ENCODE data around the gene ARL5C. TPM values are rescaled to one million over a fixed set of nuclear protein-coding genes. Genes with fewer than 3 reads are reported as not detected.

The ARL5C gene, protein sequence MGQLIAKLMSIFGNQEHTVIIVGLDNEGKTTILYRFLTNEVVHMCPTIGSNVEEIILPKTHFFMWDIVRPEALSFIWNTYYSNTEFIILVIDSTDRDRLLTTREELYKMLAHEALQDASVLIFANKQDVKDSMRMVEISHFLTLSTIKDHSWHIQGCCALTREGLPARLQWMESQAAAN
- polyA plus RNA-seq (ENCODE audit: insufficient read length) = not detected

GRCh38 chr17:39165841-39166349 lies at the start of gene ARL5C:
TSS of gene ARL5C (minus strand) at chr17:39166161. CDS start at chr17:39165760, 401 bp downstream.
- no peak for DNase-seq

DNA sequence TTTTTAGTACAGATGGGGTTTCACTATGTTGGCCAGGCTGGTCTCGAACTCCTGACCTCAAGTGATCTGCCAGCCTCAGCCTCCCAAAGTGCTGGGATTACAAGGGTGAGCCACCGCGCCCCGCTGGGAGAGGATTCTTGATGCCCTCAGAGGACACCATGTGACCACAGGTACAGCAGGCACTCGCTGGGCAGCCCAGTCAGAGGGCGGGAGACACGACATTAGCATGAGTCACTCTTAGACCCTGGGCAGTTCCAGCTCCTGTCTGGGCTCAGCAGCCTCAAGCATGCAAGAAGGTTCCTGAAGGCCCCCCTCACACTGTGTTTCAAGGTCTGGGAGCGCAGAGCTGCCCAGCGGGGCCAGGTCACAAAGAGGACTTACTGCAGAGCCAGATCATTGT lies 47.9 kb upstream of the ARL5C start:
- no peak for DNase-seq

DNA sequence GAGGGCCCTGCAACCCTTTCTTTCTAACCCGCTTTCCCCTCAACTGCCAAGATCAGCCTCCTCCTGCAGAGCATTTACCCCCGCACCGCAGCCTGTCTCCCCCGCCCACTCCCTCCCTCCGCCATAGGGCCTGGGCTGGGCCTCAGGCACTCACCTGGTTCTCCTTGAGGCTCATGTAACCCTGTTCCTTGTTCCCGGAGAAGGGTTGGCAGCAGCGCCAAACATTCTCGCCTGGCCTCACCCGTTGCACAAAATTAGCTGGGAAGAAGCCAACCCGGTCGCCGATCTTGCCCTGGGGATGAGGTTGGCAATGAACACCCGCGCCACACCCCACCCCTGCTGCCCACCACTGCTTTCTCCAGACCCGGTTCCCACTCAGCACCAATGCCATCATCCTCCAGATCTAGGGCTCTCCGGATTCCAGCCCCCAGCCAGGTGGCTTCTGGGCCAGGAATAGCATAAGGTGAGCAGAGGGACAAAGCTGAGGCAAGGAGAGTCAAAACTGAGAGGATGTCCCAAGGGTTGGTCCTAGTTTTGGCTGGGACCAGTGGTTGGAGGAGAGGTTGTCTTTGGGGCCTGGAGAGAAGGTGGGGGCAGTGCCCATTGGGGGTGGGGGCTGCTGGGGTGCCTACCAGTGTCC lies 47.0 kb upstream of the ARL5C start:
- DNase-seq = no peak

GRCh38 chr17:39212195-39212810 lies 46.3 kb upstream of the ARL5C start:
- DNase-seq = no peak

GRCh38 chr17:39210093-39210434 lies 44.1 kb upstream of the ARL5C start:
- DNase-seq = no peak

DNA sequence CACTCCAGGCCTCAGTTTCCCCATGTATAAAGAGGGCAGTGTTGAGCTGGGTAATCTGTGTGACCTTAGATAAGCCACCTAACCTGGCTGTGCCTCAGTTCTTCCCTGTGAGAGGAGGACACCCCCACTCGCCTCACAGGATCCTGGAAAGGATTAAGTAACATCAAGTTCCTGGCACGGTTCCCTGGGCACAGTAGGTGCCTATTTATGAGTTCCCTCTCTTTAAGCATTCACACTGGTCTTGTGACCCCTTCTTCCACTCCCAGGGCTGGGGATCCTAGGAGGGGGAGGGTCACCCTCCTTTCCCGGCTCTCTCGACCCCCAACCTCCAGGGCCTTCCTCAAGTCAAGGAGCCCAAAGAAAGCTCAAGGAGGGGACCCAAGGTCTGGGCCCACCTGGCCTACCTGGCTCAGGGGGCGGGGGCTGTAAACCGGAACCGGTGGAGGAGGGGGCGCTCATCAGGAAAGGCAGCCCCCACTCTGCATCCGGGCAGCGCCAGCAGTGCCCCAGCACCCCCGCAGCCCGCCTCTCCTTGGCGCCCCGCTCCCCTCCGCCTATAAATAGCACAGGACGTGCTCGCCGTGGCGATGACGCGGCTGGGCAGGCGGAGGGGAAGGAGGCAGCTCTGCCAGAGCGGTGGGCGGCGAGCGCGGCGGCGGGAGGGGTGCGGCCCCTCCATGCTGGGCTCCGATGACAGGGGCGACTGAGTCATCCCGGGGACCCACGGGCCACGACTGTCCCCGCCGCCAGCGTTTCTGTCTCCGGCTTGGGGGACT lies 43.5 kb upstream of the ARL5C start:
- DNase-seq = peak; percentile 64

GRCh38 chr17:39208893-39209292 lies 42.9 kb upstream of the ARL5C start:
- DNase-seq = no peak

DNA sequence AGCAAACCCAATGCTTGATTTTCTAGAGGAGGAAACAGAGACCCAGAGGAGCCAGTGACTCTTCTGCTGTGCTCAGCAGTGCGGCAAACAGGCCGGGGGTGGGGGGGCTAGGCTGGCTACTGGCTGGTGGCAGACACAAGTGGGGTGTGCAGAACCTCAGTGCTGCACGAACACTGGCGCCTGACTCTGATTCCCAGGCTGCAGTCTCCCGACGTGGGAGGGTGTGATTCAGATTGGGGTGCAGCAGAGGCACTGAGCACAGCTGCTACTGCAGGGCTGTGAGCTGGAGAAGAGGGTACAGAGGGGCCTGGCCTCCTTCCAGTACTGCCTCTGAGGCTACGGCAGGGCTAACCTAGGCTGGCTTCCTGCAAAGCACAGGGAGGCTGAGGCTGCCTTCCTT lies 42.2 kb upstream of the ARL5C start:
- no peak for DNase-seq

GRCh38 chr17:39205112-39205526 lies 39.2 kb upstream of the ARL5C start:
- DNase-seq = no peak

DNA sequence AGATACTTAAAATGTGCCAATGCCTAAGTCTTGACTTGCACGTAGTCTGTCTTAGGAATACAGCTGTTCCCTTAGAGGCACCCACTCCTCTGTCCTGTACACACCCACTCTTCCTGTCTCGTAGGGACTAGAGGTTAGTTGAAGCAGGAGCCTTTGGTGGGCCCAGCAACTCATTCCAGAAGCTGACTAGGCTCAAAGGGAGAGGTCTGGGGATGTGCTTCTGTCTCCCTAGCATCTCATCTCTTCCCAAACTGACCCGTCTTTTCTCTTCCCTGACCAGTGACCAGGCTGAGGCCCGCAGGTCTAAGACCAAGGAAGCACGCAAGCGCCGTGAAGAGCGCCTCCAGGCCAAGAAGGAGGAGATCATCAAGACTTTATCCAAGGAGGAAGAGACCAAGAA lies 38.3 kb upstream of the ARL5C start:
- no peak for DNase-seq

GRCh38 chr17:39200957-39201510 lies 35.1 kb upstream of the ARL5C start:
- no peak for DNase-seq

- DNase-seq = peak; percentile 91
These were observed 34.3 kb upstream of the ARL5C start, which contains the start of gene RPL19 for GRCh38 chr17:39200070-39200879. TSS of gene RPL19 (plus strand) at chr17:39200283. CDS start at chr17:39200345, 62 bp downstream.

- no peak for DNase-seq
These were observed 33.8 kb upstream of the ARL5C start for GRCh38 chr17:39199820-39200069.

DNA sequence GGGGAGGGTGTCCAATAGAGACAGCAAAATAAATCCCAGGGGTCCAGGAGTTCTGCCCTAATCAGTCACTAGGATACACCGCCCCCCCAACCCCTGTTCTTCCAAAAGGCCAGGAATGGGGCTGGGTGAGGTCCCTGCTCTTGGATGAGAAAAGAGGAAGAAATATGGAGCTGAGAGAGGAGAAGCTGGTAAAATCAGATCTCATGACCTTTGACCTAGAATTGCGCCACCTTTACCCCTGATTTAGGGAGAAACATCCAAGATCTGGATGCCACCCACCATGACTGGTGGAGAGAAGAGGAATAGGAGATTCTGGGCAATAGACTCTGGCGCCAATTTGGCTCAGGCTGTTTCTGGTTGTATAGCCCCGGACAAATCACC lies 32.2 kb upstream of the ARL5C start:
- DNase-seq = no peak

DNA sequence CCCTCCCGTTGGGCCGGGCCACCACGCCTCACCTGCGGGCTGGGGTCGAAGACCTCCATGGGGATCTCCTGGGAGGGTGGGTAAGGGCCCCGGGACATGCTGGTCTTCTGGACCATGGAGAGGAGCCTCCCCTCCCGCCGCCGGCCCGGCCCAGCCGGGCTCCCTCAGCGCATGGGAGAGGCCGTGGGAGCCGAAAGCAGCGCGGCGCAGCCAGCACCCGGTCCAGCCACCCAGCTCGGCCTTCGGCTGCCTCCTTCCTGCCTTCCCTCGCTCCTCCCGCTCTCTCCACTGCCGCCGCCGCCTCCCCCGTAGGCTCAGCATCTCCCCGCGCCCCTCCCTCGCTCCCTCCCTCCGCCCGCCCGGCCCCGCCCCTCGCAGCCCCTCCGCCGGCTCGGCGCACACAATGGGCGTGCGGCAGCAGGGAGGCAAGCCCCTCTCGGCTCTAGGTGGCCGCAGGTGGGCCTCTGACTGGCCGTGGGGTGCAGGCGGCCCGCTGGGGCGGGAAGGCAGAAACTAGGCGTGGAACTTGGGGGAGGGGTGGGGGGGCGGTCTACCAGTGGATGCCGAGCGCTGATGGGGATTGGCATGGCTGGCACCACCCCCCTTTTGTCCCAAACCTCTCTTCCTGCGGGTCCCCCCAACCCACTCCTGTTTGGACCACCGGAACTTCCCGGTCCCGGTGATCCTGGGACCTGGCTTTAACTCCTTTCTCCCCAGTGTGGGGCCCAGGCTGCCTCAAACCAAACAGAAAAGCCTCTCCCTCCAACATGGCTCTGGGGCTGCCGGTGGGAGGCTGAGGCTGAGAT lies 31.6 kb upstream of the ARL5C start, which contains the start of gene CACNB1:
TSS of gene CACNB1 (minus strand) at position 290 of the 806 bp plus-strand sequence. CDS start at position 116, 174 bp downstream.
- peak; percentile 78 for DNase-seq

DNA sequence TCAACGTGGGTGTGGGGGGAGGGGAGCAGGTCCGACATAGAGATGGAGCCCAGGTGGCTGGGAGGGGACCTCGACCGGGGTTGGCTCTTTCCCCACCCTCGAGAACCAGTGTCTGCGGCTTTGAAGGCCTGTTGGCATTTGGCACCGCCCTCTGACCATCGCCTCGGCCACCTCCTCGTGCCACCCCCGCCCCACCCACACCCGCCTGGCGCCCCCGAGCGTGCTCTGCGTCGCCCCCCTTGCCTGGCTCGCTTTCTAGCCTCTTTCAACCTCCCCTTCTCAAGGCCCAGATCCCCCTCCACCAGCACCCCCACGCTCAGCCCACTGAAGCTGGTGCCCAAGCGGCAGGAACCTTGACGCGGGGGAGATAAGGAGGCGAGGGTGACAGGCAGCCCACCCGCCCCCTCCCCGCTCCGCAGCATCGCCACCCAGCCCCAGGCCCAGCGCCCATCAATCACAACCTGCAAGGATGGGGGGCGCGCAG lies 30.9 kb upstream of the ARL5C start:
- DNase-seq = no peak

- DNase-seq = no peak
These were observed 30.4 kb upstream of the ARL5C start for GRCh38 chr17:39196241-39196807.

- DNase-seq = no peak
These were observed 29.7 kb upstream of the ARL5C start for GRCh38 chr17:39195568-39196160.

DNA sequence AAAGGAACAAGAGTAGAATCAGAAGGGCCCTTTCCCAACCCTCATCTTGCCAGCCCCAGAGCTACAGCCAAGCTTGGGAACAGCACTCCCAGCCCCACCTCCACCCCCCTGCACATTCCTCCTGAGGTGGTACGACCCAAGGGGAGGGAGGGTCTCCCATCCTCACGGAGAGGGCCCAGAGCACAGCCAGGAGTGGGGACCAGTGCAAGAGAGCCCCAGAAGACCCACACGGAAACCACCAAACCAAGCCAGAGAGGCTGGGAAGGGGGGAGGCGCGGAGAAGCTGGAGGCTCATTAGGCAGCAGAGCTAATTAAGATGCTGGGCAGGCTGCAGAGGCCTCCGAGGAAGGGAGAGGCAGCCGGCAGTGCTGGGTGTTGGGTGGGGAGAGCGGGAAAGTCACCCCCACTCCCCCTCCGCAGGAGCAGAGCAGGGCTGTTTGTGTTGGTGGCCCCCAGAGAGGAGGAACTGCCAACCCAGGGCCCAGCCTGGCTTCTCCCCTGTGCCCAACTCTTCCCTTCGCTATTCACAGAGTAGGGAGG lies 29.1 kb upstream of the ARL5C start:
- DNase-seq = no peak

Data from hindlimb muscle (tissue), 1 donor.